ENCODE measurements around the gene PGGHG.

DNA sequence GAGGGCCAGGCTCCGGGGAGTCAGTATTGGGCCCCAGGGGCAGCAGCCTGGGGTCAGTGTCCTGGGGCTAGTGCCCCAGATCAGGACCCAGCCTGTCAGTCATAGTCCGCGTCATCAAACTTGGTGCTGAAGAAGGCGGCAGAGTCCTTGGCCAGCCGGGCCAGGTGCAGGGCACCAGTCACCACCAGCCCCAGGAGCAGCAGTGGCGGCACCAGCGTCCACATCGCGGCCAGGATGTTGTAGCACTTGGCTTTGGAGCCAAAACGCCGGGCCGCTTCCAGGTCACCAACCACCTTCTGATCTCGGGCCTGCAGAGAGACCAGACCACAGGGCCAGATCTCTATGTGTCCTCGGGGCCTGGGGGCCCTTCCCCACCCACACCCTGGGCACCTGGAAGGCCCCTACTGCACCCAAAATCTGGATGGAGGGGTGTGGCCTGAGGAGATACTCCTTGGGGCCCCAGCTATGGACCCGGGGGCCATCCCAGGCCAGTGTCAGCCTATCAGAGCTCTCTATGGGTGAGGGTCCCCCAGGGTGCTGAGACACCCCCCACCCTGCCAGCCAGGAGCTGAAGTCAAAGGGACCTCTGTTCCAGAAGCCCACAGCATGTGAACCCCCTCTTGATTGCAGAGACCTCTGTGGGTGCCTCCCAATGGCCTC is 9.6 kb downstream of the PGGHG start:
- TF ChIP-seq EZH2 (IDR thresholded peaks at IDR 0.05; ENCODE audit: borderline replicate concordance, low read length), result no peak
- TF ChIP-seq, protein P1, sequence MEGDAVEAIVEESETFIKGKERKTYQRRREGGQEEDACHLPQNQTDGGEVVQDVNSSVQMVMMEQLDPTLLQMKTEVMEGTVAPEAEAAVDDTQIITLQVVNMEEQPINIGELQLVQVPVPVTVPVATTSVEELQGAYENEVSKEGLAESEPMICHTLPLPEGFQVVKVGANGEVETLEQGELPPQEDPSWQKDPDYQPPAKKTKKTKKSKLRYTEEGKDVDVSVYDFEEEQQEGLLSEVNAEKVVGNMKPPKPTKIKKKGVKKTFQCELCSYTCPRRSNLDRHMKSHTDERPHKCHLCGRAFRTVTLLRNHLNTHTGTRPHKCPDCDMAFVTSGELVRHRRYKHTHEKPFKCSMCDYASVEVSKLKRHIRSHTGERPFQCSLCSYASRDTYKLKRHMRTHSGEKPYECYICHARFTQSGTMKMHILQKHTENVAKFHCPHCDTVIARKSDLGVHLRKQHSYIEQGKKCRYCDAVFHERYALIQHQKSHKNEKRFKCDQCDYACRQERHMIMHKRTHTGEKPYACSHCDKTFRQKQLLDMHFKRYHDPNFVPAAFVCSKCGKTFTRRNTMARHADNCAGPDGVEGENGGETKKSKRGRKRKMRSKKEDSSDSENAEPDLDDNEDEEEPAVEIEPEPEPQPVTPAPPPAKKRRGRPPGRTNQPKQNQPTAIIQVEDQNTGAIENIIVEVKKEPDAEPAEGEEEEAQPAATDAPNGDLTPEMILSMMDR (conservative IDR thresholded peaks at IDR 0.05 in 1 of 2, IDR thresholded peaks at IDR 0.05 in 1 of 2; ENCODE audit: extremely low read depth in 1 of 2, insufficient read depth in 1 of 2, low read depth in 1 of 2, low read length in 2 of 2), result no peak
